Glutamatergic neuron (in vitro differentiated cells): ENCODE results near the gene ABCG8. TPM values are rescaled to one million over a fixed set of nuclear protein-coding genes. Genes with fewer than 3 reads are reported as not detected.

Source experiments
- DNase-seq: peaks from one replicate; pipeline ENCODE4 v3.0.0; 2022
- H3K27ac Mint-ChIP-seq: one replicate; pipeline ENCODE4 v1.8.0; 2020; ENCODE audit warnings: mild to moderate bottlenecking, mixed read lengths, inconsistent platforms; ENCODE audit not compliant: unreplicated experiment
- H3K27me3 Mint-ChIP-seq: one replicate; pipeline ENCODE4 v1.8.0; 2020; ENCODE audit warnings: mild to moderate bottlenecking, moderate library complexity, mixed read lengths, inconsistent platforms; ENCODE audit not compliant: unreplicated experiment
- H3K36me3 Mint-ChIP-seq: one replicate; pipeline ENCODE4 v1.8.0; 2020; ENCODE audit warnings: mild to moderate bottlenecking, mixed read lengths, inconsistent platforms; ENCODE audit not compliant: unreplicated experiment
- H3K4me1 Mint-ChIP-seq: one replicate; pipeline ENCODE4 v1.8.0; 2020; ENCODE audit warnings: mild to moderate bottlenecking, low read depth, mixed read lengths, inconsistent platforms; ENCODE audit not compliant: unreplicated experiment
- H3K4me3 Mint-ChIP-seq: one replicate; pipeline ENCODE4 v1.8.0; 2020; ENCODE audit warnings: mild to moderate bottlenecking, mixed read lengths, inconsistent platforms; ENCODE audit not compliant: unreplicated experiment
- H3K9me3 Mint-ChIP-seq: one replicate; pipeline ENCODE4 v1.8.0; 2020; ENCODE audit warnings: mild to moderate bottlenecking, moderate library complexity, mixed read lengths, inconsistent platforms; ENCODE audit not compliant: unreplicated experiment
- total RNA-seq: library from RNA; stranded (reverse); fragmentation: NEBNext Ultra II Directional; extraction: Animal tissue kit (Norgen Biotek cat#: 25700); gene quantifications from one replicate; pipeline ENCODE4 v1.2.1, GENCODE V29; 2021; ENCODE audit not compliant: unreplicated experiment
- TF ChIP-seq, protein P1 (sequence below): fragments of 200-600 bp; sonication (generic); IDR thresholded peaks from one replicate; pipeline ENCODE4 v1.5.0; 2021; ENCODE audit not compliant: partially characterized antibody, unreplicated experiment

Gene ABCG8
- total RNA-seq, 1 donor from 2014 or later = not detected

DNA sequence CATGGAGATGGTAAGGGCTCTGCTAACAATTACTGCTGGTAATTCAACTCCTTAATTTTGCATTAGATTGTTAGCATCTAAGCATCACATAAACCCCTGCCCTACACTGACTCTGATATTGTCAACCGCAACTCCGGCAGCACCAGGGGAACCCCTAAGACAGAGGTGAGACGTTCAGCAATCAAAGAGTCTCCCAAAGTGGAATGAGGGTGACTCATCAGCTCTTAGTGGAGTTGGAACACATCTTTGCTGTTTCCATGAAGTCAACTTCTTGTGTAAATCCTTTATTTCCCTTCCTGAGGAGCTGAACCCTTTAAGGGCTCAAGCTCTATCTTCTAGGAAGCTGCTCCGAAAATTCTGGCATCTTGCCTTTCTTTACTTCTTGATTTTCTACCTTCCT lies 52.1 kb downstream of the ABCG8 start:
- H3K36me3 Mint-ChIP-seq = peaks cover 8% of the 10 kb centered on the region
- H3K4me1 Mint-ChIP-seq = peaks cover 8% of the 10 kb centered on the region
- no peak overlapping the region for H3K27ac Mint-ChIP-seq
- H3K4me3 Mint-ChIP-seq = no peak overlapping the region
- no peaks in the 10 kb centered on the region for H3K27me3 Mint-ChIP-seq
- DNase-seq = no peak
- no peaks in the 10 kb centered on the region for H3K9me3 Mint-ChIP-seq
- TF ChIP-seq, protein P1, sequence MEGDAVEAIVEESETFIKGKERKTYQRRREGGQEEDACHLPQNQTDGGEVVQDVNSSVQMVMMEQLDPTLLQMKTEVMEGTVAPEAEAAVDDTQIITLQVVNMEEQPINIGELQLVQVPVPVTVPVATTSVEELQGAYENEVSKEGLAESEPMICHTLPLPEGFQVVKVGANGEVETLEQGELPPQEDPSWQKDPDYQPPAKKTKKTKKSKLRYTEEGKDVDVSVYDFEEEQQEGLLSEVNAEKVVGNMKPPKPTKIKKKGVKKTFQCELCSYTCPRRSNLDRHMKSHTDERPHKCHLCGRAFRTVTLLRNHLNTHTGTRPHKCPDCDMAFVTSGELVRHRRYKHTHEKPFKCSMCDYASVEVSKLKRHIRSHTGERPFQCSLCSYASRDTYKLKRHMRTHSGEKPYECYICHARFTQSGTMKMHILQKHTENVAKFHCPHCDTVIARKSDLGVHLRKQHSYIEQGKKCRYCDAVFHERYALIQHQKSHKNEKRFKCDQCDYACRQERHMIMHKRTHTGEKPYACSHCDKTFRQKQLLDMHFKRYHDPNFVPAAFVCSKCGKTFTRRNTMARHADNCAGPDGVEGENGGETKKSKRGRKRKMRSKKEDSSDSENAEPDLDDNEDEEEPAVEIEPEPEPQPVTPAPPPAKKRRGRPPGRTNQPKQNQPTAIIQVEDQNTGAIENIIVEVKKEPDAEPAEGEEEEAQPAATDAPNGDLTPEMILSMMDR = no peak

DNA sequence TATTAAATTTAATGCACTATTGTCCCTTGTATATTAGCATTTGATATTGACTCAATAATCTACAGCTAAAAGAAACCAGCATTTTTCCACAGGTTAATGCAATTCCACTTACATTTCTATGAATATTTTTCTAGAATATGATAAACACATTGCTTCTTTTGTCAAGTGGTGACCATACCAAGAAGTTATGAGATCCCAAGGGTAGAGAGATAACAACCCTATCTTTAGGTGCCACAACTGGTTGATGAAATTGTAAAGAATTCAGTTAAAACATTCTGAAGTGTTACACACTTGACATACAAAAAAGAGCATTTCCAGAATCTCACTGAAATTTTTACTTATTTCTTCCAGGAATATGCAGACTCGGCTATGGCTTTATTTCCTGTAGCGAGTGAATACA lies 56.0 kb downstream of the ABCG8 start:
- Mint-ChIP-seq H3K27me3 (no peaks in the 10 kb centered on the region), H3K9me3 (no peaks in the 10 kb centered on the region), H3K4me1 (no peaks in the 10 kb centered on the region), H3K36me3 (peaks cover 8% of the 10 kb centered on the region), H3K27ac (no peak overlapping the region), H3K4me3 (no peak overlapping the region)
- no peak for DNase-seq
- TF ChIP-seq, protein P1 = no peak

DNA sequence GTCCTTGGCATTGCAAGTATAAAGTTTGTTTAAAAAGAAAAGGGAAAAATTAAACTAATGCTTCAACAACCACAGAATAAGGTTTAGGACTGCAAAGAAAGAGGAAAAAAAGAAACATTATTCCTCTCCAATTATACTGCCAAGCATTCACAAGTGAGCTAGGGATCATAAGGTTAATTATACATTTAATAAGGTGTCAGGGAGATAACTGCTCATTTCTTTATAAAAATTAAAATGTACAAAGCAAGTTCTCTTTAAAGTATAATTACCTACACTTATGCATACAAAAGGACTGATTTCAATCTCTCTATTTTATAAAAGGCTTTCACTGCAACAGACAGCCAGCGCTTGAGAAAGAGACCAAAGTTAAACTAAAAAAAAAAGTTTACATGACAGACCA lies 58.1 kb downstream of the ABCG8 start:
- Mint-ChIP-seq H3K4me3 (no peak overlapping the region), H3K9me3 (no peaks in the 10 kb centered on the region), H3K4me1 (no peaks in the 10 kb centered on the region), H3K27ac (no peak overlapping the region), H3K36me3 (peaks cover 8% of the 10 kb centered on the region), H3K27me3 (no peaks in the 10 kb centered on the region)
- no peak for DNase-seq
- TF ChIP-seq, protein P1 = no peak

DNA sequence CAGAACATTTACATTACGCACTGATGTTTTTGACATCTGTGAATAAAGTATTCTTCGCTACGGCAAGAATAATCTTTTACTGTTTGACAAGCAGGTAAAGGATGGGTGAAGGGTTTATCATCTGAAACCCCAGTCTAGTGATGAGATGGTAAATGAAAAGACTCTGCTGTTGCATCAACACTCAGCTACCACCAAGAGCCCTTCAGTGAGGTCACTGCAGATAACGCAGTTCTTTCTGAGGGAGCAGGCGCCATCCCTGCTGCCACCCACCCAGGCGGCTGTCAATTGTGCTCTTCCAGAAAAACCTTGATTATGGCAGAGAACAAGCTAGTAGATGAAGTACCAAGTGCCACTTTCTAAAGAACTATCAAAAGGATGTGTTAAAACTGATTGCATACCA lies 58.7 kb downstream of the ABCG8 start:
- peaks cover 5% of the 10 kb centered on the region for H3K36me3 Mint-ChIP-seq
- TF ChIP-seq, protein P1 = no peak
- DNase-seq = no peak
- peak overlapping the region; percentile 17 for H3K27ac Mint-ChIP-seq
- H3K4me3 Mint-ChIP-seq = no peak overlapping the region
- no peaks in the 10 kb centered on the region for H3K4me1 Mint-ChIP-seq
- H3K27me3 Mint-ChIP-seq = no peaks in the 10 kb centered on the region
- no peaks in the 10 kb centered on the region for H3K9me3 Mint-ChIP-seq

DNA sequence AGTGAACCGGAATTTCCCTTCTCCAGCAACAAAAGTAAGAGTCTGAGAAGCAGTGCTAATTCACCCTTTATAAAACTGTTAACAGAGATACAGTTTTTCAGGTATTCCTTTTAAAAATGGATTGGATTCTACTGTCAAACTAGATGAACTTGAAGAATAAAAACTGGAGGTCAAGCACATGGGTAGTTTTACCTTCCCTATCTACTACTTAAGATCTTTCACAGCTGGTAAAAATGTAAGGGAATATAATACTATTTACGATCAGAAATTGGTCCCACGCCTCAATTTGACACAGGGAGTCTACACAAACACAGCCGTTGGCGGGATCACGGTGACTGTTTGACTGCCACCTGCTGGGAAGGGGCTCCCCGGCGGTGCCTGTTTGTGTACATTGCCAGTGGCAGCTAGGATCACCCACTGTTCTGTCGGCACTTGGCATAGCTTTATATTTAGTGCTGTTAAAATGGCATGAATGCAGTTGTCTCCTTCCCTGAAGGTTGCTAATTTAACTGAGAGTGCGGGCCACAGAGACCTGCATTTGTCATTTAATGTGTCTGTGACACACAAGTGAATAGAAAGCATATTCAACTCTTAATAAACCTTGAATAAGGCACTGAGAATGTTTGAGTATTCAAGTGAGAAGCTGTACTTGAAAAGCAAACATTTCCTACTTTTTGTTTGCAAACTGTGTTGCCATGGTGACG lies 59.5 kb downstream of the ABCG8 start:
- peak; percentile 53 for DNase-seq
- peaks cover 6% of the 10 kb centered on the region for H3K4me1 Mint-ChIP-seq
- no peaks in the 10 kb centered on the region for H3K27me3 Mint-ChIP-seq
- no peaks in the 10 kb centered on the region for H3K36me3 Mint-ChIP-seq
- no peak overlapping the region for H3K4me3 Mint-ChIP-seq
- H3K27ac Mint-ChIP-seq = no peak overlapping the region
- TF ChIP-seq, protein P1 = no peak
- no peaks in the 10 kb centered on the region for H3K9me3 Mint-ChIP-seq
